ENCODE data around the gene NSD2. TPM values are rescaled to one million over a fixed set of nuclear protein-coding genes. Genes with fewer than 3 reads are reported as not detected.

The NSD2 gene
- total RNA-seq, 2 donors from 2014 or later, result 23.8 to 36.3 TPM

- no peak overlapping the region for H3K27ac ChIP-seq
- H3K9me3 ChIP-seq, result no peaks in the 10 kb centered on the region
- DNase-seq (ENCODE audit: low spot score), result no peak
- H3K4me3 ChIP-seq, result no peak overlapping the region
- H3K36me3 ChIP-seq, result no peaks in the 10 kb centered on the region
- TF ChIP-seq CTCF (IDR thresholded peaks at IDR 0.05), result no peak
- no peaks in the 10 kb centered on the region for H3K27me3 ChIP-seq
- no peaks in the 10 kb centered on the region for H3K4me1 ChIP-seq
These were observed 8.3 kb downstream of the NSD2 start for GRCh38 chr4:1879485-1879884.

DNA sequence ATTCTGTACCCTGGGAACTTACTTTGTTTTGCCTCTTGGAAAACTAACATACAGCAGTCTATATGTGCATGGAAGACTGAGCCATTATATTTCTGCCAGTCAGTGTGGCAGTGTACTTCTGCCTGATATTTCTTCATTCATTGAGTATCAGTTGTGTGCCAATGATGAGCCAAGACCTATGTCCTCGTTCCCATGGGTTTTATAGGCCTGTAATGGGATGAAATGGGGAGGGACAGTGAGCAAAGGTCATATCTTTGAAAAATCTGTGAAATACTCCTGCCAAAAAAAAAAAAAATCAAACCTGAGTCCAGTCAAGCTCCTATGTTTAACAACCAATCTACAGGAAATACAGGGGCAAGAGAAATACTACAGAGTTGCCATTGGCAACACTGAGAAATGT is 9.1 kb downstream of the NSD2 start:
- Histone ChIP-seq H3K4me1 (no peaks in the 10 kb centered on the region), H3K27me3 (no peaks in the 10 kb centered on the region), H3K4me3 (no peak overlapping the region), H3K9me3 (no peaks in the 10 kb centered on the region), H3K27ac (no peak overlapping the region), H3K36me3 (no peaks in the 10 kb centered on the region)
- no peak for DNase-seq (ENCODE audit: low spot score)
- no peak for TF ChIP-seq CTCF (IDR thresholded peaks at IDR 0.05)

DNA sequence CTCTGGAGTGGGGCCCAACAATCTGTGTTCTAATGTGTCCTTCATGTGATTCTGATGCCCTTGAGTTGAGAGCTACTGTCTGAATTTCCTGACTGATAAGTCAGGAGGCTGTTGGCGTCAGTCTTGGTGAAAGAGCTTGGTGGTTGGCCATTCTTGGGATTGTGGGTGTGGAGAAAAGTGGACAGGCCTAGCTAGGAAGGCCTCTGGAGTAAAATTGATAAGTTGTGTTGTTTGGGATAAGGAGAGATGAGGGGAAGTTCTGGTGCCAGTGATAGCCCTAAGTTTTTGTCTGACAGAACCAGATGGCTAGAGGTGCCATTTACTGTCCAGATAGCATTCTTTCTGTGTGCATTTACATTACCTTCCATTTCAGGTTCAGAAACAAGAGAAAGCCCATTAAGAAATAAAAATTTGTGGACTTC is 11.7 kb downstream of the NSD2 start:
- TF ChIP-seq CTCF (IDR thresholded peaks at IDR 0.05), result no peak
- DNase-seq (ENCODE audit: low spot score), result no peak
- Histone ChIP-seq H3K4me3 (no peak overlapping the region), H3K9me3 (no peaks in the 10 kb centered on the region), H3K27me3 (no peaks in the 10 kb centered on the region), H3K4me1 (peaks cover 0 to 7% of the 10 kb centered on the region in 2 donors), H3K27ac (peak overlapping the region in 1 of 2 donors; percentile 32), H3K36me3 (no peaks in the 10 kb centered on the region)

DNA sequence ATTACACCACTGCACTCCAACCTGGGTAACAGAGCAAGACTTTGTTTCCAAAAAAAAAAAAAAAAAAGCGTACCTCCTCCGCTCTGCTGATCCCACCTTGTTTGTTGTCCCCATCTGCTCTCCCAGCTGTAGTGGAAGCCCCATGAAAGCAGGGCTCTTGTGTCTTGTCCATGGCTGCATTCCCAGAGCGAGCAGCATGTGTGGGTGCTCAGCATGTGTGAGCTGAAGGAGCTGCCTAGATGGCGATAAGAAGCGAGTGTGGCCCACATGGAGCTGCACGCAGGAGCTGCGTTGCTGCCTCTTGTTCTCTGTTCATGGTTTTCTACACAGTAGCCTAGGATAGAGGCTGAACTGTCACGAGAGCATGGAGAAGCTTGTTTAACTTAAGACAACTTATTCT is 12.4 kb downstream of the NSD2 start:
- Histone ChIP-seq H3K9me3 (no peaks in the 10 kb centered on the region), H3K4me1 (peaks cover 0 to 8% of the 10 kb centered on the region in 2 donors), H3K27ac (no peak overlapping the region), H3K27me3 (no peaks in the 10 kb centered on the region), H3K4me3 (no peak overlapping the region), H3K36me3 (no peaks in the 10 kb centered on the region)
- TF ChIP-seq CTCF (IDR thresholded peaks at IDR 0.05), result no peak
- no peak for DNase-seq (ENCODE audit: low spot score)

GRCh38 chr4:1885414-1885813 is 14.2 kb downstream of the NSD2 start:
- H3K4me1 ChIP-seq, result peaks cover 0 to 8% of the 10 kb centered on the region in 2 donors
- no peaks in the 10 kb centered on the region for H3K36me3 ChIP-seq
- no peak for TF ChIP-seq CTCF (IDR thresholded peaks at IDR 0.05)
- no peaks in the 10 kb centered on the region for H3K27me3 ChIP-seq
- H3K9me3 ChIP-seq, result no peaks in the 10 kb centered on the region
- H3K4me3 ChIP-seq, result no peak overlapping the region
- DNase-seq (ENCODE audit: low spot score), result no peak
- H3K27ac ChIP-seq, result no peak overlapping the region

GRCh38 chr4:1887052-1887451 is 15.9 kb downstream of the NSD2 start:
- H3K36me3 ChIP-seq, result no peaks in the 10 kb centered on the region
- no peaks in the 10 kb centered on the region for H3K9me3 ChIP-seq
- H3K27me3 ChIP-seq, result no peaks in the 10 kb centered on the region
- peaks cover 0 to 8% of the 10 kb centered on the region in 2 donors for H3K4me1 ChIP-seq
- H3K4me3 ChIP-seq, result no peak overlapping the region
- no peak for TF ChIP-seq CTCF (IDR thresholded peaks at IDR 0.05)
- DNase-seq (ENCODE audit: low spot score), result no peak
- H3K27ac ChIP-seq, result no peak overlapping the region

Measured in right atrium auricular region (tissue), 2 donors.